Esophagus squamous epithelium (tissue), 4 donors: ENCODE measurements around the gene TNK1.

Experiments
- CTCF ChIP-seq, 6 experiments: fragments of 450-650 bp in 4 of 6; fragments of 200-600 bp in 2 of 6; sonication (generic) in 2 of 6; IDR thresholded peaks; one replicate each; pipeline ENCODE4 v1.5.1; 2016 to 2019; ENCODE audit warnings: antibody characterized with exemption in 6 of 6, mild to moderate bottlenecking in 4 of 6, moderate library complexity in 4 of 6
- POLR2A ChIP-seq, 4 donors: fragments of 450-650 bp; IDR thresholded peaks; one replicate each; pipeline ENCODE4 v1.6.1; 2017; ENCODE audit warnings: antibody characterized with exemption in 4 of 4, mild to moderate bottlenecking in 4 of 4, moderate library complexity in 3 of 4

- TF ChIP-seq CTCF (IDR thresholded peaks at IDR 0.05) (no peak), POLR2A (IDR thresholded peaks at IDR 0.05) (no peak)
Observed at GRCh38 chr17:7357381-7357780, 23.5 kb upstream of the TNK1 start.
